CD14-positive monocyte (primary cell): ENCODE results near the gene ARV1. TPM values are rescaled to one million over a fixed set of nuclear protein-coding genes. Genes with fewer than 3 reads are reported as not detected.

ENCODE experiments used
- DNase-seq, 3 donors: peaks; one replicate each; pipeline ENCODE4 v3.0.0-alpha.2; 2011 to 2022
- H2AFZ ChIP-seq: 2 replicates; pipeline ENCODE4 v1.6.0; 2012; ENCODE audit warnings: mild to moderate bottlenecking, low read depth, low read length, inconsistent platforms; ENCODE audit not compliant: insufficient read depth, poor library complexity, severe bottlenecking
- H3K27ac ChIP-seq, 2 donors: 1 replicate in 1 of 2; 2 replicates in 1 of 2; pipeline ENCODE4 v1.5.1; 2012 to 2013; ENCODE audit warnings: low read length in 2 of 2, control low read depth in 1 of 2, inconsistent platforms in 1 of 2, low read depth in 1 of 2, mild to moderate bottlenecking in 1 of 2
- H3K27me3 ChIP-seq, 2 donors: one replicate each; pipeline versions ENCODE4 v1.6.0 to v1.6.1; 2011 to 2013; ENCODE audit warnings: low read length in 2 of 2; ENCODE audit not compliant: control insufficient read depth in 2 of 2, insufficient read depth in 2 of 2
- H3K36me3 ChIP-seq, 2 donors: replicated peaks in 1 of 2; 1 replicate in 1 of 2; 2 replicates in 1 of 2; pipeline versions ENCODE4 v1.5.1 to v1.6.1; 2012 to 2013; ENCODE audit warnings: low read length in 2 of 2, control low read depth in 1 of 2, inconsistent platforms in 1 of 2, mild to moderate bottlenecking in 1 of 2; ENCODE audit not compliant: insufficient read depth in 2 of 2, control insufficient read depth in 1 of 2
- H3K4me1 ChIP-seq, 2 donors: 1 replicate in 1 of 2; 2 replicates in 1 of 2; pipeline versions ENCODE4 v1.5.1 to v1.6.1; 2012 to 2013; ENCODE audit warnings: low read length in 2 of 2, control low read depth in 1 of 2, inconsistent platforms in 1 of 2, mild to moderate bottlenecking in 1 of 2, moderate library complexity in 1 of 2; ENCODE audit not compliant: insufficient read depth in 2 of 2, control insufficient read depth in 1 of 2
- H3K4me2 ChIP-seq: replicated peaks from 2 replicates; pipeline ENCODE3; 2012; ENCODE audit warnings: low read length, moderate library complexity, mild to moderate bottlenecking; ENCODE audit not compliant: poor library complexity, severe bottlenecking; ENCODE audit errors: extremely low read depth
- H3K4me3 ChIP-seq, 3 experiments: fragments of 200-600 bp in 1 of 3; sonication (generic) in 1 of 3; replicated peaks in 1 of 3; 1 replicate in 2 of 3; 2 replicates in 1 of 3; pipeline ENCODE4 v1.5.1; 2011 to 2013; ENCODE audit warnings: low read length in 3 of 3, mild to moderate bottlenecking in 3 of 3, control low read depth in 2 of 3, low read depth in 2 of 3, inconsistent platforms in 1 of 3, moderate library complexity in 1 of 3
- H3K79me2 ChIP-seq: 2 replicates; pipeline ENCODE4 v1.6.0; 2012; ENCODE audit warnings: mild to moderate bottlenecking, control low read depth, inconsistent platforms, low read length, moderate library complexity; ENCODE audit not compliant: insufficient read depth
- H3K9ac ChIP-seq: 2 replicates; pipeline ENCODE4 v1.6.0; 2017; ENCODE audit warnings: low read length, mild to moderate bottlenecking; ENCODE audit not compliant: insufficient read depth, poor library complexity, severe bottlenecking
- H3K9me3 ChIP-seq, 2 donors: replicated peaks in 1 of 2; 1 replicate in 1 of 2; 2 replicates in 1 of 2; pipeline versions ENCODE4 v1.5.1 to v1.6.1; 2012 to 2013; ENCODE audit warnings: low read length in 2 of 2, control low read depth in 1 of 2; ENCODE audit not compliant: control insufficient read depth in 1 of 2, insufficient read depth in 1 of 2
- H4K20me1 ChIP-seq: 2 replicates; pipeline ENCODE4 v1.6.0; 2012; ENCODE audit warnings: mild to moderate bottlenecking, low read length, control low read depth, moderate library complexity; ENCODE audit not compliant: insufficient read depth
- H3K27ac Mint-ChIP-seq, 7 donors: one replicate each; pipeline ENCODE4 v1.8.0; 2020; ENCODE audit warnings: mild to moderate bottlenecking in 7 of 7, mixed read lengths in 7 of 7, moderate library complexity in 6 of 7, inconsistent platforms in 2 of 7
- H3K27me3 Mint-ChIP-seq, 3 donors: one replicate each; pipeline ENCODE4 v1.8.0; 2021 to 2022; ENCODE audit warnings: low read depth in 3 of 3, mild to moderate bottlenecking in 3 of 3, mixed read lengths in 3 of 3, moderate library complexity in 3 of 3, inconsistent platforms in 1 of 3
- H3K36me3 Mint-ChIP-seq, 2 donors: one replicate each; pipeline ENCODE4 v1.8.0; 2020; ENCODE audit warnings: mixed read lengths in 2 of 2, inconsistent platforms in 1 of 2, mild to moderate bottlenecking in 1 of 2
- H3K4me1 Mint-ChIP-seq: one replicate; pipeline ENCODE4 v1.8.0; 2020; ENCODE audit warnings: mild to moderate bottlenecking, mixed read lengths
- H3K4me3 Mint-ChIP-seq, 2 donors: one replicate each; pipeline ENCODE4 v1.8.0; 2020; ENCODE audit warnings: mild to moderate bottlenecking in 2 of 2, mixed read lengths in 2 of 2, moderate library complexity in 1 of 2
- H3K9me3 Mint-ChIP-seq, 7 donors: one replicate each; pipeline ENCODE4 v1.8.0; 2020 to 2022; ENCODE audit warnings: mixed read lengths in 7 of 7, mild to moderate bottlenecking in 6 of 7, moderate library complexity in 6 of 7, inconsistent platforms in 2 of 7
- CTCF ChIP-seq: fragments of 200-600 bp; IDR thresholded peaks from one replicate; pipeline ENCODE4 v1.8.0; 2022; ENCODE audit warnings: antibody characterized with exemption, mild to moderate bottlenecking
- WGBS: methylation state at CpG from one replicate; pipeline ENCODE4 v1.1.5; 2013; ENCODE audit warnings: missing lambda C conversion rate; ENCODE audit not compliant: insufficient coverage; 5-methylcytosine and 5-hydroxymethylcytosine counted together
- intact Hi-C, 2 donors: fragments of 100-400 bp; cut with micrococcal nuclease; formaldehyde crosslinking; loops; one replicate each; pipeline versions ENCODE4 v1.15.0 to v1.15.1; 2023
- polyA plus RNA-seq, 3 donors: library from polyadenylated mRNA; depleted of rRNA in 1 of 3; unstranded in 2 of 3; stranded (reverse) in 1 of 3; fragments of 300-500 nt in 2 of 3; fragments of >200 nt in 1 of 3; fragmentation: Illumina TruSeq in 2 of 3; gene quantifications; 1 replicate in 2 of 3; 2 replicates in 1 of 3; pipeline ENCODE4 v1.2.3, GENCODE V29; 2012 to 2021

ARV1 gene
- polyA plus RNA-seq, 3 donors: 7.7 to 19.2 (median 15.0) TPM

GRCh38 chr1:230987448-230987847, 8.6 kb downstream of the ARV1 start:
- Mint-ChIP-seq H3K27me3 (no peaks in the 10 kb centered on the region), H3K27ac (no peak overlapping the region), H3K9me3 (no peaks in the 10 kb centered on the region), H3K4me3 (no peak overlapping the region), H3K4me1 (no peaks in the 10 kb centered on the region), H3K36me3 (peaks cover 31 to 54% of the 10 kb centered on the region in 2 donors)
- Histone ChIP-seq H2AFZ (no peak overlapping the region), H3K27ac (peak overlapping the region in 1 of 2 donors; percentile 2), H4K20me1 (peaks cover 6% of the 10 kb centered on the region), H3K9ac (no peak overlapping the region), H3K9me3 (no peaks in the 10 kb centered on the region), H3K4me2 (no peak overlapping the region), H3K79me2 (peaks cover 16% of the 10 kb centered on the region), H3K36me3 (peaks cover 27 to 61% of the 10 kb centered on the region in 2 donors), H3K27me3 (no peaks in the 10 kb centered on the region), H3K4me1 (no peaks in the 10 kb centered on the region), H3K4me3 (no peak overlapping the region)
- WGBS: 100% methylated on average over 3 of the region's 3 CpGs
- intact Hi-C loops: no loop called here
- no peak for DNase-seq
- TF ChIP-seq CTCF: no peak

GRCh38 chr1:230992100-230992774, 13.3 kb downstream of the ARV1 start:
- Mint-ChIP-seq H3K36me3 (peaks cover 35 to 52% of the 10 kb centered on the region in 2 donors), H3K4me1 (no peaks in the 10 kb centered on the region), H3K27ac (peak overlapping the region in 1 of 7 donors; percentile 80), H3K9me3 (no peaks in the 10 kb centered on the region), H3K4me3 (no peak overlapping the region), H3K27me3 (no peaks in the 10 kb centered on the region)
- Histone ChIP-seq H3K79me2 (peaks cover 4% of the 10 kb centered on the region), H2AFZ (no peak overlapping the region), H4K20me1 (peaks cover 5% of the 10 kb centered on the region), H3K9me3 (no peaks in the 10 kb centered on the region), H3K4me3 (no peak overlapping the region), H3K9ac (no peak overlapping the region), H3K36me3 (peaks cover 48 to 90% of the 10 kb centered on the region in 2 donors), H3K4me1 (no peaks in the 10 kb centered on the region), H3K4me2 (no peak overlapping the region), H3K27me3 (no peaks in the 10 kb centered on the region), H3K27ac (no peak overlapping the region)
- intact Hi-C loops: no loop called here
- WGBS: 100% methylated on average over 3 of the region's 7 CpGs
- no peak for DNase-seq
- TF ChIP-seq CTCF: no peak
